IMR-90 (cell line): ENCODE results near the gene TNFRSF1B. TPM values are rescaled to one million over a fixed set of nuclear protein-coding genes. Genes with fewer than 3 reads are reported as not detected.

Experiments used
- ATAC-seq: fragments of 200-7000 bp; cut with Tn5 transposase; 2 replicates; pipeline ENCODE4 v1.9.1; 2020; ENCODE audit warnings: low read depth, mild to moderate bottlenecking, moderate library complexity
- BruUV-seq: library from RNA; stranded (reverse); fragments of 400-500 nt; replicated peaks from 2 replicates; lab custom pipeline; 2021; lab: Mats Ljungman, UMichigan
- CTCF ChIA-PET: fragments of 300-600 bp; formaldehyde crosslinking; extraction: SDS; loops from one replicate; lab custom pipeline; 2021; ENCODE audit warnings: antibody characterized with exemption; lab: Yijun Ruan, JAX
- POLR2A ChIA-PET: fragments of 300-600 bp; sonication (Branson Sonifier 250); formaldehyde crosslinking; loops from one replicate; lab custom pipeline; 2022; ENCODE audit warnings: antibody characterized with exemption; ENCODE audit not compliant: unreplicated experiment; lab: Charles Lee
- DNase-seq: peaks from one replicate; pipeline ENCODE4 v3.0.0; 2013
- H2AFZ ChIP-seq: replicated peaks from 2 replicates; pipeline ENCODE3; 2013; ENCODE audit warnings: low read length, mild to moderate bottlenecking; ENCODE audit not compliant: poor library complexity
- H2AK5ac ChIP-seq: 2 replicates; pipeline ENCODE4 v1.6.1; 2013; ENCODE audit warnings: low read depth, low read length, inconsistent platforms
- H2AK9ac ChIP-seq: replicated peaks from 2 replicates; pipeline ENCODE3; 2013; ENCODE audit warnings: mild to moderate bottlenecking, low read depth, low read length, moderate library complexity; ENCODE audit not compliant: poor library complexity
- H2BK120ac ChIP-seq: 2 replicates; pipeline ENCODE4 v1.6.1; 2013; ENCODE audit warnings: low read depth, low read length, inconsistent platforms
- H2BK15ac ChIP-seq: 3 replicates; pipeline ENCODE4 v1.6.1; 2013; ENCODE audit warnings: low read depth, low read length, inconsistent platforms
- H2BK20ac ChIP-seq: 2 replicates; pipeline ENCODE4 v1.6.1; 2013; ENCODE audit warnings: low read depth, mild to moderate bottlenecking, inconsistent platforms, low read length, moderate library complexity
- H2BK5ac ChIP-seq: 2 replicates; pipeline ENCODE4 v1.6.1; 2013; ENCODE audit warnings: mild to moderate bottlenecking, low read depth, low read length, inconsistent platforms; ENCODE audit not compliant: poor library complexity, severe bottlenecking
- H3K14ac ChIP-seq: replicated peaks from 2 replicates; pipeline ENCODE4 v1.6.1; 2013; ENCODE audit warnings: low read depth, low read length, inconsistent platforms
- H3K18ac ChIP-seq: 2 replicates; pipeline ENCODE4 v1.6.1; 2013; ENCODE audit warnings: low read depth, low read length, control low read depth
- H3K23ac ChIP-seq: 2 replicates; pipeline ENCODE4 v1.6.1; 2013; ENCODE audit warnings: low read depth, low read length, inconsistent platforms
- H3K27ac ChIP-seq: 2 replicates; pipeline ENCODE4 v1.5.1; 2013; ENCODE audit warnings: mild to moderate bottlenecking, control low read depth, low read length; ENCODE audit not compliant: insufficient read depth
- H3K27me3 ChIP-seq: 2 replicates; pipeline ENCODE4 v1.6.1; 2013; ENCODE audit warnings: low read length; ENCODE audit not compliant: control insufficient read depth, insufficient read depth
- H3K36me3 ChIP-seq: 2 replicates; pipeline ENCODE4 v1.6.1; 2013; ENCODE audit warnings: low read length, mixed read lengths; ENCODE audit not compliant: control insufficient read depth, insufficient read depth
- H3K4ac ChIP-seq: 2 replicates; pipeline ENCODE4 v1.6.1; 2013; ENCODE audit warnings: low read depth, low read length, inconsistent platforms
- H3K4me1 ChIP-seq: 2 replicates; pipeline ENCODE4 v1.6.1; 2013; ENCODE audit warnings: low read length, mixed read lengths; ENCODE audit not compliant: control insufficient read depth, insufficient read depth
- H3K4me2 ChIP-seq: 2 replicates; pipeline ENCODE4 v1.6.1; 2013; ENCODE audit warnings: low read depth, mild to moderate bottlenecking, control low read depth, low read length, moderate library complexity
- H3K4me3 ChIP-seq: 2 replicates; pipeline ENCODE4 v1.5.1; 2013; ENCODE audit warnings: low read depth, mild to moderate bottlenecking, control low read depth, low read length, moderate library complexity; ENCODE audit not compliant: insufficient read depth
- H3K56ac ChIP-seq: 2 replicates; pipeline ENCODE4 v1.6.1; 2013; ENCODE audit warnings: low read length, inconsistent platforms; ENCODE audit not compliant: insufficient read depth; ENCODE audit errors: extremely low read depth
- H3K79me1 ChIP-seq, 2 experiments: 2 replicates each; pipeline ENCODE4 v1.6.1; 2013; ENCODE audit warnings: low read length in 2 of 2, inconsistent platforms in 1 of 2, low read depth in 1 of 2
- H3K9ac ChIP-seq: 2 replicates; pipeline ENCODE4 v1.6.1; 2013; ENCODE audit warnings: low read depth, low read length, control low read depth
- H3K9me1 ChIP-seq: 2 replicates; pipeline ENCODE4 v1.6.1; 2013; ENCODE audit warnings: low read length, inconsistent platforms; ENCODE audit not compliant: insufficient read depth
- H3K9me3 ChIP-seq: 2 replicates; pipeline ENCODE4 v1.6.1; 2013; ENCODE audit warnings: low read length; ENCODE audit not compliant: control insufficient read depth, insufficient read depth
- H4K20me1 ChIP-seq: 2 replicates; pipeline ENCODE4 v1.6.1; 2013; ENCODE audit warnings: low read length, inconsistent platforms; ENCODE audit not compliant: insufficient read depth
- H4K5ac ChIP-seq: 2 replicates; pipeline ENCODE4 v1.6.1; 2013; ENCODE audit warnings: mild to moderate bottlenecking, low read depth, low read length, control low read depth
- H4K8ac ChIP-seq, 2 experiments: 2 replicates each; pipeline ENCODE4 v1.6.1; 2013; ENCODE audit warnings: low read depth in 2 of 2, low read length in 2 of 2, control low read depth in 1 of 2, inconsistent platforms in 1 of 2
- H4K91ac ChIP-seq: 2 replicates; pipeline ENCODE4 v1.6.1; 2013; ENCODE audit warnings: low read depth, low read length, inconsistent platforms; ENCODE audit not compliant: insufficient read depth
- BHLHE40 ChIP-seq: fragments of 150-350 bp; IDR thresholded peaks from 2 replicates; pipeline ENCODE4 v1.6.1; 2016; ENCODE audit warnings: mild to moderate bottlenecking, low read depth, low read length
- CEBPB ChIP-seq: IDR thresholded peaks from 2 replicates; pipeline ENCODE4 v1.6.1; 2012; ENCODE audit warnings: low read depth, low read length, improper control_type of control experiment
- CHD1 ChIP-seq: IDR thresholded peaks from 2 replicates; pipeline ENCODE4 v1.6.1; 2012; ENCODE audit warnings: low read depth, low read length, improper control_type of control experiment
- FOS ChIP-seq: fragments of 150-350 bp; IDR thresholded peaks from 2 replicates; pipeline ENCODE4 v1.6.1; 2016; ENCODE audit warnings: low read depth, low read length
- MAFK ChIP-seq: IDR thresholded peaks from 2 replicates; pipeline ENCODE4 v1.6.1; 2012; ENCODE audit warnings: low read depth, low read length, improper control_type of control experiment
- MXI1 ChIP-seq: IDR thresholded peaks from 2 replicates; pipeline ENCODE4 v1.6.1; 2012; ENCODE audit warnings: low read depth, mild to moderate bottlenecking, low read length, moderate library complexity, borderline replicate concordance
- NFE2L2 ChIP-seq: fragments of 150-350 bp; IDR thresholded peaks from 2 replicates; pipeline ENCODE4 v1.6.1; 2016; ENCODE audit warnings: low read depth, mild to moderate bottlenecking, low read length
- POLR2A ChIP-seq: IDR thresholded peaks from 2 replicates; pipeline ENCODE4 v1.6.1; 2012; ENCODE audit warnings: mild to moderate bottlenecking, low read depth, low read length
- RAD21 ChIP-seq: IDR thresholded peaks from 2 replicates; pipeline ENCODE4 v1.6.1; 2012; ENCODE audit warnings: low read length, improper control_type of control experiment
- RCOR1 ChIP-seq: IDR thresholded peaks from 2 replicates; pipeline ENCODE4 v1.6.1; 2012; ENCODE audit warnings: mild to moderate bottlenecking, low read length, improper control_type of control experiment; ENCODE audit not compliant: insufficient replicate concordance
- RFX5 ChIP-seq: IDR thresholded peaks from 2 replicates; pipeline ENCODE4 v1.8.0; 2012; ENCODE audit warnings: low read depth, mild to moderate bottlenecking, low read length, moderate library complexity
- USF2 ChIP-seq: fragments of 150-350 bp; IDR thresholded peaks from 2 replicates; pipeline ENCODE4 v1.6.1; 2017; ENCODE audit warnings: mild to moderate bottlenecking, antibody characterized with exemption, low read length, low read depth
- WGBS, 2 experiments: methylation state at CpG; one replicate each; pipeline versions ENCODE4 v1.1.5 to v1.1.7; 2013; ENCODE audit warnings: missing lambda C conversion rate in 2 of 2; ENCODE audit not compliant: insufficient read length in 1 of 2; ENCODE audit errors: extremely low coverage in 2 of 2; 5-methylcytosine and 5-hydroxymethylcytosine counted together
- dilution Hi-C: fragments of 300-500 bp; cut with HindIII; formaldehyde crosslinking; loops from one replicate; pipeline ENCODE4 v1.14.3; 2018; ENCODE audit warnings: low sequenced_read_pairs; ENCODE audit not compliant: unreplicated experiment
- in situ Hi-C: fragments of 300-500 bp; cut with MboI; formaldehyde crosslinking; loops from 3 replicates; pipeline ENCODE4 v1.14.3; 2019; ENCODE audit warnings: low sequenced_read_pairs, inconsistent platforms, mixed read lengths
- intact Hi-C: fragments of 100-400 bp; cut with micrococcal nuclease; formaldehyde crosslinking; loops from 2 replicates; pipeline ENCODE4 v1.10.0; 2022
- polyA plus RNA-seq, 3 experiments: library from polyadenylated mRNA; depleted of rRNA; stranded (reverse); fragments of >200 nt; gene quantifications; 2 replicates each; pipeline ENCODE4 v1.2.3, GENCODE V29; 2012; ENCODE audit warnings: low replicate concordance in 1 of 3
- total RNA-seq: library from RNA; depleted of rRNA; stranded (reverse); fragments of >200 nt; gene quantifications from 2 replicates; pipeline ENCODE4 v1.2.3, GENCODE V29; 2012
- TF ChIP-seq, protein P1 (sequence below): conservative IDR thresholded peaks from 2 replicates; pipeline ENCODE4 v1.5.1; 2012; ENCODE audit warnings: mild to moderate bottlenecking, low read depth, low read length, improper control_type of control experiment
- TF ChIP-seq, protein P2 (sequence below): fragments of 150-350 bp; IDR thresholded peaks from 2 replicates; pipeline ENCODE4 v1.6.1; 2016; ENCODE audit warnings: low read depth, mild to moderate bottlenecking, low read length, moderate library complexity, borderline replicate concordance

Gene TNFRSF1B
- total and polyA plus RNA-seq, 2 of the 4 experiments (the other 2 are of a cell fraction) = 4.3 to 8.9 TPM

DNA sequence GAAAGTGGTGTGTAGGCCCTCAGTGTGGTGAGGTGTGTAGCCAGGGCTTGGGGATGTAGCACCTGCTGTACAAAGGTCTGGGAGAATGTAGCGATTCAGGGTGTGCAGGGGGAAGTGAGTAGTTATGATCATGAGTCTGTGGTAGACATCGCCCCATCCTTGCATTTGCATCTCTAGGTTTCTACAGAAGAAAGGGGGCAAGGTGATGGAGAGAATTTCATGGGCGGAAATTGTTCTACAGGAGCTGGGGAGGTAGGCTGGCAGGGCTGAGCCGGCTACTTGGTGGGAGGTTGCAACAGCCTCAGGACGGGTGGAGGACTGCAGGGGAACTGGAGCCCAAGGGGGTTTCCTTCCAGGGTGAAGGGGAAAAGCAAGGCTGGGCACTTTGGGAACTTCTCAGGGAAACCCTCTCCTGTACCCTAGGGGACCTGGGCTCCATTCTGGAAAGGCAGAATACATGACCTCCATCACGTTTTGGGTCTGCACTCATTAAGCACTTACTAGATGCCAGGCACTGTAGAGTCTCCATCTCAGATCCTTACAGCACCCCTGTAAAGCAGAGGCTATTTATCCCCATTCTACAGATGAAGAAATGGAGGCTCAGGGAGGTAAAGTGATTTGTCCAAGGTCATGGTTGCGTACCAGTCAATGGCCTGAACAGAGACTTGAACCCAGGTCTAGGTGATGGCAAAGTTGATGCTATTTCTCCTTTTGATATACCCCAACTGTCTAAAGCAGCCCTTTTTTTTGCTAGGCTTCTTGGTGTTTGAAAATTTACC is 14.5 kb upstream of the TNFRSF1B start:
- Histone ChIP-seq H3K36me3 (no peaks in the 10 kb centered on the region), H3K14ac (peak overlapping the region; percentile 11), H3K27ac (no peak overlapping the region; the same call in 1 of the 2 replicates), H3K4me3 (no peak overlapping the region), H4K91ac (peak overlapping the region; percentile 81), H3K4me2 (no peak overlapping the region), H3K9ac (no peak overlapping the region), H3K79me1 (no peaks in the 10 kb centered on the region), H2AFZ (no peak overlapping the region), H3K9me1 (peaks cover 14% of the 10 kb centered on the region), H2BK120ac (peak overlapping the region; percentile 70), H2AK9ac (peak overlapping the region; percentile 88), H2BK20ac (peak overlapping the region; percentile 96), H3K4me1 (peaks cover 24% of the 10 kb centered on the region), H3K56ac (peak overlapping the region; percentile 70; the same call in 1 of the 2 replicates), H4K5ac (peak overlapping the region; percentile 62; the same call in 1 of the 2 replicates), H4K20me1 (no peaks in the 10 kb centered on the region), H3K9me3 (peaks cover 4% of the 10 kb centered on the region; the same call in 1 of the 2 replicates), H3K27me3 (no peaks in the 10 kb centered on the region), H3K18ac (peak overlapping the region; percentile 80; the same call in 1 of the 2 replicates), H2BK15ac (peak overlapping the region; percentile 45), H4K8ac (peak overlapping the region; percentile 81 to 85), H2AK5ac (peak overlapping the region; percentile 95), H3K23ac (peak overlapping the region; percentile 20; the same call in 1 of the 2 replicates), H2BK5ac (peak overlapping the region; percentile 89), H3K4ac (peak overlapping the region; percentile 89)
- POLR2A ChIA-PET = no interaction called here
- intact Hi-C loops (no loop called here), in situ Hi-C loops (no loop called here), dilution Hi-C loops (no loop called here)
- WGBS, 2 experiments = 100% methylated on average over 1 of the region's 7 CpGs; no CpG with 5 or more reads in 1 of the 2 experiments
- CTCF ChIA-PET = interaction anchor here (1.2 kb wide), 1 partner anchor 11 kb away, joined by 4 read pairs; no protein-coding TSS in a partner anchor
- DNase-seq (no peak), ATAC-seq (no peak)
- no TSS peak for BruUV-seq
- TF ChIP-seq MXI1 = no peak
- TF ChIP-seq, protein P1, sequence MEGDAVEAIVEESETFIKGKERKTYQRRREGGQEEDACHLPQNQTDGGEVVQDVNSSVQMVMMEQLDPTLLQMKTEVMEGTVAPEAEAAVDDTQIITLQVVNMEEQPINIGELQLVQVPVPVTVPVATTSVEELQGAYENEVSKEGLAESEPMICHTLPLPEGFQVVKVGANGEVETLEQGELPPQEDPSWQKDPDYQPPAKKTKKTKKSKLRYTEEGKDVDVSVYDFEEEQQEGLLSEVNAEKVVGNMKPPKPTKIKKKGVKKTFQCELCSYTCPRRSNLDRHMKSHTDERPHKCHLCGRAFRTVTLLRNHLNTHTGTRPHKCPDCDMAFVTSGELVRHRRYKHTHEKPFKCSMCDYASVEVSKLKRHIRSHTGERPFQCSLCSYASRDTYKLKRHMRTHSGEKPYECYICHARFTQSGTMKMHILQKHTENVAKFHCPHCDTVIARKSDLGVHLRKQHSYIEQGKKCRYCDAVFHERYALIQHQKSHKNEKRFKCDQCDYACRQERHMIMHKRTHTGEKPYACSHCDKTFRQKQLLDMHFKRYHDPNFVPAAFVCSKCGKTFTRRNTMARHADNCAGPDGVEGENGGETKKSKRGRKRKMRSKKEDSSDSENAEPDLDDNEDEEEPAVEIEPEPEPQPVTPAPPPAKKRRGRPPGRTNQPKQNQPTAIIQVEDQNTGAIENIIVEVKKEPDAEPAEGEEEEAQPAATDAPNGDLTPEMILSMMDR = no peak
- TF ChIP-seq CEBPB = no peak
- TF ChIP-seq RCOR1 = no peak
- no peak for TF ChIP-seq NFE2L2
- TF ChIP-seq FOS = no peak
- TF ChIP-seq MAFK = no peak
- TF ChIP-seq, protein P2, sequence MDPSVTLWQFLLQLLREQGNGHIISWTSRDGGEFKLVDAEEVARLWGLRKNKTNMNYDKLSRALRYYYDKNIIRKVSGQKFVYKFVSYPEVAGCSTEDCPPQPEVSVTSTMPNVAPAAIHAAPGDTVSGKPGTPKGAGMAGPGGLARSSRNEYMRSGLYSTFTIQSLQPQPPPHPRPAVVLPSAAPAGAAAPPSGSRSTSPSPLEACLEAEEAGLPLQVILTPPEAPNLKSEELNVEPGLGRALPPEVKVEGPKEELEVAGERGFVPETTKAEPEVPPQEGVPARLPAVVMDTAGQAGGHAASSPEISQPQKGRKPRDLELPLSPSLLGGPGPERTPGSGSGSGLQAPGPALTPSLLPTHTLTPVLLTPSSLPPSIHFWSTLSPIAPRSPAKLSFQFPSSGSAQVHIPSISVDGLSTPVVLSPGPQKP = no peak
- TF ChIP-seq RAD21 = no peak
- no peak for TF ChIP-seq CHD1
- TF ChIP-seq RFX5 = no peak
- no peak for TF ChIP-seq USF2
- no peak for TF ChIP-seq BHLHE40
- TF ChIP-seq POLR2A = no peak
